H1 (cell line): ENCODE data around the gene EFCAB13. TPM values are rescaled to one million over a fixed set of nuclear protein-coding genes. Genes with fewer than 3 reads are reported as not detected.

Experiments
- BACH1 ChIP-seq: IDR thresholded peaks from 2 replicates; pipeline ENCODE4 v1.6.1; 2012; ENCODE audit warnings: low read length, improper control_type of control experiment
- CBX8 ChIP-seq: fragments of 300-800, 300-1000 bp; sonication (generic); IDR thresholded peaks from 2 replicates; pipeline ENCODE4 v1.7.1; 2016; ENCODE audit warnings: low read depth, low read length, borderline replicate concordance
- CTBP2 ChIP-seq: IDR thresholded peaks from 2 replicates; pipeline ENCODE4 v1.7.0; 2011; ENCODE audit warnings: borderline replicate concordance, mild to moderate bottlenecking, moderate library complexity, mixed read lengths, low read length; ENCODE audit not compliant: insufficient read depth, insufficient read length
- CTCF ChIP-seq, 3 experiments: IDR thresholded peaks; 1 replicate in 2 of 3; 2 replicates in 1 of 3; pipeline versions ENCODE4 v1.5.1 to v1.6.1; 2011; ENCODE audit warnings: low read length in 3 of 3, mild to moderate bottlenecking in 3 of 3, inconsistent platforms in 2 of 3, low read depth in 1 of 3, moderate library complexity in 1 of 3; ENCODE audit not compliant: insufficient read depth in 1 of 3; ENCODE audit errors: control extremely low read depth in 1 of 3
- JUND ChIP-seq: IDR thresholded peaks from 2 replicates; pipeline ENCODE4 v1.6.1; 2011; ENCODE audit warnings: mild to moderate bottlenecking, improper control_type of control experiment, low read length
- SP4 ChIP-seq: IDR thresholded peaks from 2 replicates; pipeline ENCODE4 v1.6.1; 2012; ENCODE audit warnings: low read length, inconsistent platforms
- TEAD4 ChIP-seq: IDR thresholded peaks from 2 replicates; pipeline ENCODE4 v1.6.1; 2012; ENCODE audit warnings: low read depth, low read length, inconsistent platforms, mixed read lengths
- ZNF274 ChIP-seq: IDR thresholded peaks from 2 replicates; pipeline ENCODE4 v1.7.0; 2012; ENCODE audit warnings: low read length, borderline replicate concordance; ENCODE audit errors: extremely low read depth
- polyA plus RNA-seq, 7 experiments: library from polyadenylated mRNA; depleted of rRNA in 3 of 7; stranded (reverse) in 5 of 7; unstranded in 2 of 7; fragments of >200 nt in 5 of 7; fragments of 200-250 nt in 2 of 7; gene quantifications; 1 replicate in 5 of 7; 2 replicates in 1 of 7; 4 replicates in 1 of 7; pipeline versions ENCODE4 v1.2.1 to v1.2.3, GENCODE V29; 2011 to 2013; ENCODE audit warnings: missing spikeins in 2 of 7, mixed read lengths in 2 of 7
- total RNA-seq: library from RNA; stranded (reverse); fragmentation: NEBNext Ultra II Directional; extraction: Animal tissue kit (Norgen Biotek cat#: 25700); gene quantifications from 2 replicates; pipeline ENCODE4 v1.2.1, GENCODE V29; 2021

Gene EFCAB13
- total and polyA plus RNA-seq, 2 of the 8 experiments (the other 6 are each of a cell fraction or from before 2014, with no cell fraction given), result 0.12 to 2.0 TPM

DNA sequence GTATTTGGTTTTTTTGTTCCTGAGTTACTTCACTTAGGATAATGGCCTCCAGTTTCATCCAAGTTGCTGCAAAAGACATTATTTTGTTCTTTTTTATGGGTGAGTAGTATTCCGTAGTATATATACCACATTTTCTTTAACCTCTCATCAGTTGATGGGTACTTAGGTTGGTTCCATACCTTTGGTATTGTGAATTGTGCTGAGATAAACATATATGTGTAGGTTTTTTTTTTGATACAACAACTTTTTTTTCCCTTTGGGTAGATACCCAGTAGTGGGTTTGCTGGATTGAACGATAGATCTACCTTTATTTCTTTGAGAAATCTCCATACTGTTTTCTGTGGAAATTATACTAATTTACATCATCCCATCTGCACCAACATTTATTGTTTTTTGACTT lies 6.8 kb downstream of the EFCAB13 start (continued):
- TF ChIP-seq SP4 (no peak), BACH1 (no peak), CBX8 (no peak), CTBP2 (no peak), JUND (no peak), CTCF (IDR thresholded peaks at IDR 0.05; ENCODE audit: control extremely low read depth in 1 of 3, insufficient read depth in 1 of 3, low read depth in 1 of 3, low read length in 3 of 3) (no peak), TEAD4 (no peak), ZNF274 (no peak)
